Common myeloid progenitor, CD34-positive (primary cell): Measurements from ENCODE around the gene PPP1R9B.

ENCODE experiments used
- CTCF ChIA-PET: fragments of 350-600 bp; sonication (Branson Sonifier 250); formaldehyde crosslinking; loops from one replicate; lab custom pipeline; 2021; ENCODE audit warnings: antibody characterized with exemption; lab: Charles Lee
- POLR2A ChIA-PET: fragments of 350-600 bp; sonication (Branson Sonifier 250); formaldehyde crosslinking; loops from one replicate; lab custom pipeline; 2021; ENCODE audit warnings: antibody characterized with exemption; lab: Charles Lee
- DNase-seq, 3 donors: peaks; one replicate each; pipeline versions ENCODE4 v3.0.0 to v3.0.0-alpha.2; 2013
- H3K27ac ChIP-seq, 2 experiments: 1 replicate in 1 of 2; 2 replicates in 1 of 2; pipeline ENCODE4 v1.7.0; 2013; ENCODE audit warnings: inconsistent platforms in 2 of 2, low read length in 2 of 2, mild to moderate bottlenecking in 2 of 2, low read depth in 1 of 2, moderate library complexity in 1 of 2; ENCODE audit not compliant: severe bottlenecking in 2 of 2, insufficient read depth in 1 of 2, poor library complexity in 1 of 2
- H3K27me3 ChIP-seq, 5 experiments: replicated peaks in 2 of 5; 1 replicate in 3 of 5; 2 replicates in 2 of 5; pipeline versions ENCODE4 v1.6.1 to v1.7.0; 2013; ENCODE audit warnings: low read length in 4 of 5, mild to moderate bottlenecking in 2 of 5, moderate library complexity in 2 of 5, inconsistent platforms in 1 of 5; ENCODE audit not compliant: insufficient read depth in 5 of 5, control insufficient read depth in 4 of 5
- H3K36me3 ChIP-seq, 4 experiments: 1 replicate in 2 of 4; 2 replicates in 2 of 4; pipeline versions ENCODE4 v1.6.1 to v1.7.0; 2013; ENCODE audit warnings: low read length in 3 of 4, control low read depth in 1 of 4, mild to moderate bottlenecking in 1 of 4; ENCODE audit not compliant: control insufficient read depth in 4 of 4, insufficient read depth in 4 of 4
- H3K4me1 ChIP-seq, 4 experiments: 1 replicate in 3 of 4; 2 replicates in 1 of 4; pipeline versions ENCODE4 v1.6.1 to v1.7.1; 2013; ENCODE audit warnings: low read length in 3 of 4, mild to moderate bottlenecking in 3 of 4, control low read depth in 1 of 4, inconsistent platforms in 1 of 4, moderate library complexity in 1 of 4; ENCODE audit not compliant: control insufficient read depth in 4 of 4, insufficient read depth in 4 of 4; ENCODE audit errors: control extremely low read depth in 1 of 4
- H3K4me3 ChIP-seq, 7 experiments: 1 replicate in 4 of 7; 2 replicates in 3 of 7; pipeline versions ENCODE4 v1.5.1 to v1.7.0; 2013; ENCODE audit warnings: mild to moderate bottlenecking in 7 of 7, low read length in 6 of 7, moderate library complexity in 6 of 7, inconsistent platforms in 2 of 7, low read depth in 2 of 7, control low read depth in 1 of 7; ENCODE audit not compliant: insufficient read depth in 4 of 7, control insufficient read depth in 1 of 7; ENCODE audit errors: extremely low read depth in 1 of 7
- H3K9me3 ChIP-seq, 5 experiments: 1 replicate in 4 of 5; 2 replicates in 1 of 5; pipeline versions ENCODE4 v1.6.1 to v1.7.1; 2013; ENCODE audit warnings: low read length in 4 of 5, mild to moderate bottlenecking in 2 of 5, inconsistent platforms in 1 of 5, low read depth in 1 of 5, moderate library complexity in 1 of 5; ENCODE audit not compliant: control insufficient read depth in 4 of 5, insufficient read depth in 2 of 5; ENCODE audit errors: control extremely low read depth in 1 of 5
- WGBS: methylation state at CpG from one replicate; pipeline ENCODE4 v1.1.5; 2013; ENCODE audit not compliant: insufficient coverage; 5-methylcytosine and 5-hydroxymethylcytosine counted together

The PPP1R9B gene

GRCh38 chr17:50101346-50102163 is 48.9 kb downstream of the PPP1R9B start:
- Histone ChIP-seq H3K9me3 (no peaks in the 10 kb centered on the region), H3K27ac (no peak overlapping the region), H3K36me3 (peaks cover under 1 to 56% (median 32%) of the 10 kb centered on the region in 4 experiments), H3K4me1 (peaks cover 0 to 6% (median 5%) of the 10 kb centered on the region in 4 experiments), H3K4me3 (no peak overlapping the region), H3K27me3 (no peaks in the 10 kb centered on the region)
- WGBS: 97% methylated on average over 16 of the region's 17 CpGs
- ChIA-PET POLR2A (no interaction called here), CTCF (interaction anchor here (0.6 to 11.8 kb wide), 4 partner anchors 10 to 45 kb away, joined by 3 to 134 read pairs (median 4); no protein-coding TSS in a partner anchor)
- DNase-seq: no peak

- no peaks in the 10 kb centered on the region for H3K27me3 ChIP-seq
- H3K4me3 ChIP-seq: no peak overlapping the region
- ChIA-PET CTCF (interaction anchor here (2.0 to 11.8 kb wide), 2 partner anchors 10 to 13 kb away, joined by 5 to 134 read pairs; no protein-coding TSS in a partner anchor), POLR2A (no interaction called here)
- WGBS: 98% methylated on average over 15 of the region's 15 CpGs
- H3K36me3 ChIP-seq: peaks cover 0 to 52% (median 29%) of the 10 kb centered on the region in 4 experiments
- no peaks in the 10 kb centered on the region for H3K9me3 ChIP-seq
- no peak overlapping the region for H3K27ac ChIP-seq
- DNase-seq: no peak
- peaks cover 0 to 11% (median 11%) of the 10 kb centered on the region in 4 experiments for H3K4me1 ChIP-seq
These were observed 49.5 kb downstream of the PPP1R9B start for GRCh38 chr17:50100921-50101345.

GRCh38 chr17:50100480-50100883 is 50.0 kb downstream of the PPP1R9B start:
- peaks cover 0 to 47% (median 28%) of the 10 kb centered on the region in 4 experiments for H3K36me3 ChIP-seq
- CTCF ChIA-PET: interaction anchor here (1.0 to 11.8 kb wide), 4 partner anchors 9 to 61 kb away, joined by 3 to 134 read pairs (median 4); no protein-coding TSS in a partner anchor
- H3K4me1 ChIP-seq: peaks cover 0 to 16% (median 15%) of the 10 kb centered on the region in 4 experiments
- POLR2A ChIA-PET: no interaction called here
- DNase-seq: no peak
- no peak overlapping the region for H3K4me3 ChIP-seq
- 100% methylated on average over 1 of the region's 5 CpGs for WGBS
- H3K27ac ChIP-seq: no peak overlapping the region
- no peaks in the 10 kb centered on the region for H3K9me3 ChIP-seq
- no peaks in the 10 kb centered on the region for H3K27me3 ChIP-seq

- 100% methylated on average over 1 of the region's 5 CpGs for WGBS
- Histone ChIP-seq H3K4me3 (no peak overlapping the region), H3K4me1 (peaks cover 0 to 24% (median 21%) of the 10 kb centered on the region in 4 experiments), H3K36me3 (peaks cover 0 to 35% (median 26%) of the 10 kb centered on the region in 4 experiments), H3K9me3 (no peaks in the 10 kb centered on the region), H3K27ac (no peak overlapping the region), H3K27me3 (no peaks in the 10 kb centered on the region)
- no peak for DNase-seq
- ChIA-PET CTCF (interaction anchor here (1.5 to 11.8 kb wide), 2 partner anchors 15 to 63 kb away, joined by 4 to 134 read pairs; no protein-coding TSS in a partner anchor), POLR2A (no interaction called here)
These were observed 51.5 kb downstream of the PPP1R9B start for GRCh38 chr17:50099003-50099402.

GRCh38 chr17:50098583-50098982 is 51.9 kb downstream of the PPP1R9B start:
- no peak overlapping the region for H3K4me3 ChIP-seq
- POLR2A ChIA-PET: interaction anchor here (0.5 kb wide), 1 partner anchor 202 kb away, joined by 4 read pairs; no protein-coding TSS in a partner anchor
- DNase-seq: no peak
- peaks cover 0 to 24% (median 22%) of the 10 kb centered on the region in 4 experiments for H3K4me1 ChIP-seq
- 100% methylated on average over 1 of the region's 4 CpGs for whole genome bisulfite sequencing
- CTCF ChIA-PET: interaction anchor here (1.0 to 11.8 kb wide), 3 partner anchors 15 to 62 kb away, joined by 3 to 134 read pairs (median 5); no protein-coding TSS in a partner anchor
- no peaks in the 10 kb centered on the region for H3K9me3 ChIP-seq
- H3K27me3 ChIP-seq: no peaks in the 10 kb centered on the region
- no peak overlapping the region for H3K27ac ChIP-seq
- peaks cover 0 to 31% (median 26%) of the 10 kb centered on the region in 4 experiments for H3K36me3 ChIP-seq

- WGBS: 95% methylated on average over 4 of the region's 4 CpGs
- Histone ChIP-seq H3K9me3 (no peaks in the 10 kb centered on the region), H3K4me3 (no peak overlapping the region), H3K36me3 (peaks cover 0 to 31% (median 23%) of the 10 kb centered on the region in 4 experiments), H3K27ac (no peak overlapping the region), H3K4me1 (peaks cover 0 to 24% (median 22%) of the 10 kb centered on the region in 4 experiments), H3K27me3 (no peaks in the 10 kb centered on the region)
- DNase-seq: no peak
- CTCF ChIA-PET: interaction anchor here (1.0 to 11.8 kb wide), 4 partner anchors 10 to 63 kb away, joined by 3 to 134 read pairs (median 8); no protein-coding TSS in a partner anchor
- POLR2A ChIA-PET: no interaction called here
These were observed 52.6 kb downstream of the PPP1R9B start for GRCh38 chr17:50097926-50098325.
